BLaER1 treated with 17β-estradiol and CSF1 and Interleukin-3, amounts not matched to agents 10 nM and 100 nM (cell line): ENCODE measurements around the gene KMT5B.

Source experiments
- H3K27ac ChIP-seq, 11 experiments: shearing (Covaris generic); formaldehyde crosslinking; 2 replicates each; pipeline ENCODE4 v1.8.1; 2022
- H3K27me3 ChIP-seq, 11 experiments: shearing (Covaris generic); formaldehyde crosslinking; 2 replicates each; pipeline ENCODE4 v1.8.1; 2022
- H3K36me3 ChIP-seq, 11 experiments: shearing (Covaris generic); formaldehyde crosslinking; 2 replicates each; pipeline ENCODE4 v1.8.1; 2022
- H3K4me1 ChIP-seq, 10 experiments: shearing (Covaris generic); formaldehyde crosslinking; 2 replicates each; pipeline ENCODE4 v1.8.1; 2022
- H3K4me2 ChIP-seq, 11 experiments: shearing (Covaris generic); formaldehyde crosslinking; 2 replicates each; pipeline ENCODE4 v1.8.1; 2022
- H3K4me3 ChIP-seq, 10 experiments: shearing (Covaris generic); formaldehyde crosslinking; 2 replicates each; pipeline ENCODE4 v1.8.1; 2022
- H3K9ac ChIP-seq, 11 experiments: shearing (Covaris generic); formaldehyde crosslinking; 2 replicates each; pipeline ENCODE4 v1.8.1; 2022
- H3K9me3 ChIP-seq, 11 experiments: shearing (Covaris generic); formaldehyde crosslinking; replicated peaks in 1 of 11; 2 replicates each; pipeline ENCODE4 v1.8.1; 2022
- H4K20me1 ChIP-seq, 11 experiments: shearing (Covaris generic); formaldehyde crosslinking; 2 replicates each; pipeline ENCODE4 v1.8.1; 2022
- Cebpa-rat ChIP-seq, 11 experiments: shearing (Covaris generic); IDR thresholded peaks; 2 replicates each; pipeline ENCODE4 v1.8.1; 2022

Gene KMT5B

DNA sequence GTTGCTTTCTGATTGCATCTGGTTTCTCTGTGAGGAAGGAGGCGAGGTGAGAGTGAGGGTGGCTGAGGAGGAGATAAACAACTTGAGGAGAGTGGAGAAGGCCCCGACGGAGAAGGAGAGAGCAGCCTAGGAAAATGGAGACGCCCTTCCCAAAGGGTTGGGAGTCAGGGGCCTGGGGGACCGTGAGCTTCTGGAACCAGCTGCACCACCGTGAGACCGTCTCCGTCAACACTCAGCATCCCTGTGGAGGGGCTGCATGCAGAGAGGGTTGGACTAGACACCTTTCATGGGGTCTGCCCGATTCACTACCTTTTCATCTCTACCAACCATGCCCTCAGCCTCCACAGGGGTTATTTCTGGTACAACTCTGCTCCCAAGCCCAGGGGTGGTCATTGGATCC, 13.3 kb upstream of the KMT5B start:
- Histone ChIP-seq H3K36me3 (no peaks in the 10 kb centered on the region), H4K20me1 (no peaks in the 10 kb centered on the region)

DNA sequence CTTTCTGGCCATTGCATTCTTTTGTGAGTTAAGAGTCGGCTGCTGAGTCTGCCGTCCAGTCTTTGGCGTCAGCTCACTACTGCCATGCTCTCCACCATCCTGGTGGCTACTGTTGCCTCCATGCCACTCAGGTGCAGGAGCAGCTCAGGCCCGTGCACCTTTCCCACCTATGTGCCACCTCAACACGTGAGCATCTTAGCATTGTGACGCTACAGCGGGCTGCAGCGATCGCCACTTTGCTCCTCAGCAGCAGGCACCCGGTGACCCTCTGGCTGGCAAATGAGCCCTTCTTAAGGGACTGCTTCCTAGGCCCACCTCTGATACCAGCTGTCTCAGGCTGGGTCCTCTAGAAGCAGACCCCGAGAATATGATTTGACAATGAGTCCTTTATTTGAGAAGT, 11.5 kb upstream of the KMT5B start:
- H3K36me3 ChIP-seq = no peaks in the 10 kb centered on the region
- H3K4me2 ChIP-seq = no peak overlapping the region
- H3K27ac ChIP-seq = no peak overlapping the region
- H3K9me3 ChIP-seq = peaks cover 11 to 34% (median 19%) of the 10 kb centered on the region in 11 experiments
- no peaks in the 10 kb centered on the region for H3K27me3 ChIP-seq
- no peak overlapping the region for H3K9ac ChIP-seq
- no peak overlapping the region for H3K4me3 ChIP-seq
- TF ChIP-seq Cebpa-rat (IDR thresholded peaks at IDR 0.05) = no peak
- peaks cover 7 to 18% (median 10%) of the 10 kb centered on the region in 10 experiments for H3K4me1 ChIP-seq
- no peaks in the 10 kb centered on the region for H4K20me1 ChIP-seq

More for the DNA sequence above, 13.3 kb upstream of the KMT5B start:
- Histone ChIP-seq H3K27ac (no peak overlapping the region), H3K27me3 (no peaks in the 10 kb centered on the region), H3K4me2 (no peak overlapping the region), H3K4me1 (peaks cover 0 to 5% (median 0%) of the 10 kb centered on the region in 10 experiments; a peak in 1 of 20 replicates), H3K9ac (no peak overlapping the region), H3K4me3 (no peak overlapping the region), H3K9me3 (peaks cover 28 to 52% (median 36%) of the 10 kb centered on the region in 11 experiments)
- TF ChIP-seq Cebpa-rat (IDR thresholded peaks at IDR 0.05) = no peak

- Histone ChIP-seq H3K4me3 (no peak overlapping the region), H4K20me1 (no peaks in the 10 kb centered on the region), H3K4me1 (peaks cover 16 to 28% (median 20%) of the 10 kb centered on the region in 10 experiments), H3K9ac (no peak overlapping the region), H3K9me3 (peaks cover 0 to 20% (median 6%) of the 10 kb centered on the region in 11 experiments; a peak in 17 of 22 replicates), H3K27me3 (no peaks in the 10 kb centered on the region), H3K4me2 (no peak overlapping the region), H3K27ac (no peak overlapping the region), H3K36me3 (no peaks in the 10 kb centered on the region)
- TF ChIP-seq Cebpa-rat (IDR thresholded peaks at IDR 0.05) = no peak
Observed at GRCh38 chr11:68223275-68223674, 10.2 kb upstream of the KMT5B start.

- no peaks in the 10 kb centered on the region for H3K27me3 ChIP-seq
- H3K9ac ChIP-seq = no peak overlapping the region
- no peaks in the 10 kb centered on the region for H3K36me3 ChIP-seq
- H4K20me1 ChIP-seq = no peaks in the 10 kb centered on the region
- no peak overlapping the region for H3K4me2 ChIP-seq
- H3K27ac ChIP-seq = no peak overlapping the region
- no peak overlapping the region for H3K4me3 ChIP-seq
- peaks cover 0 to 14% (median 0%) of the 10 kb centered on the region in 11 experiments; a peak in 3 of 22 replicates for H3K9me3 ChIP-seq
- peaks cover 16 to 33% (median 24%) of the 10 kb centered on the region in 10 experiments for H3K4me1 ChIP-seq
- no peak for TF ChIP-seq Cebpa-rat (IDR thresholded peaks at IDR 0.05)
Observed at GRCh38 chr11:68221406-68221805, 8.3 kb upstream of the KMT5B start.

GRCh38 chr11:68216171-68216938, 3.3 kb upstream of the KMT5B start:
- Histone ChIP-seq H3K4me1 (peaks cover 38 to 54% (median 45%) of the 10 kb centered on the region in 10 experiments), H3K9me3 (no peaks in the 10 kb centered on the region), H3K4me2 (peak overlapping the region in 1 of 11 experiments; percentile 5; a peak in 1 of 22 replicates), H3K27ac (no peak overlapping the region), H3K27me3 (no peaks in the 10 kb centered on the region), H4K20me1 (peaks cover 9 to 13% (median 12%) of the 10 kb centered on the region in 11 experiments; a peak in 21 of 22 replicates), H3K4me3 (no peak overlapping the region), H3K9ac (no peak overlapping the region), H3K36me3 (no peaks in the 10 kb centered on the region)
- TF ChIP-seq Cebpa-rat (IDR thresholded peaks at IDR 0.05) = no peak

- peaks cover 16 to 20% (median 19%) of the 10 kb centered on the region in 11 experiments for H4K20me1 ChIP-seq
- H3K27me3 ChIP-seq = no peaks in the 10 kb centered on the region
- peak overlapping the region in 9 of 11 experiments; percentile 12 to 97 (median 90); a peak in 10 of 22 replicates for H3K4me2 ChIP-seq
- H3K27ac ChIP-seq = no peak overlapping the region
- no peak overlapping the region for H3K4me3 ChIP-seq
- TF ChIP-seq Cebpa-rat (IDR thresholded peaks at IDR 0.05) = no peak
- peaks cover 45 to 58% (median 53%) of the 10 kb centered on the region in 10 experiments for H3K4me1 ChIP-seq
- H3K9ac ChIP-seq = no peak overlapping the region
- H3K36me3 ChIP-seq = no peaks in the 10 kb centered on the region
- H3K9me3 ChIP-seq = no peaks in the 10 kb centered on the region
Observed at GRCh38 chr11:68215524-68216170, 2.6 kb upstream of the KMT5B start.

GRCh38 chr11:68215087-68215445, 2.0 kb upstream of the KMT5B start:
- Histone ChIP-seq H3K4me1 (peaks cover 48 to 58% (median 54%) of the 10 kb centered on the region in 10 experiments), H3K9me3 (no peaks in the 10 kb centered on the region), H3K9ac (no peak overlapping the region), H3K27me3 (no peaks in the 10 kb centered on the region), H3K36me3 (no peaks in the 10 kb centered on the region), H3K4me2 (peak overlapping the region; percentile 86 to 97 (median 90); a peak in 21 of 22 replicates), H3K27ac (no peak overlapping the region), H4K20me1 (peaks cover 22 to 26% (median 25%) of the 10 kb centered on the region in 11 experiments), H3K4me3 (no peak overlapping the region)
- TF ChIP-seq Cebpa-rat (IDR thresholded peaks at IDR 0.05) = no peak

GRCh38 chr11:68214173-68215086, 1.3 kb upstream of the KMT5B start:
- peaks cover 48 to 58% (median 54%) of the 10 kb centered on the region in 10 experiments for H3K4me1 ChIP-seq
- no peaks in the 10 kb centered on the region for H3K36me3 ChIP-seq
- no peak for TF ChIP-seq Cebpa-rat (IDR thresholded peaks at IDR 0.05)
- H3K4me2 ChIP-seq = peak overlapping the region; percentile 86 to 97 (median 90)
- H4K20me1 ChIP-seq = peaks cover 28 to 32% (median 31%) of the 10 kb centered on the region in 11 experiments
- H3K9ac ChIP-seq = peak overlapping the region; percentile 98 to 99 (median 99)
- H3K27ac ChIP-seq = peak overlapping the region; percentile 95 to 100 (median 99)
- H3K27me3 ChIP-seq = no peaks in the 10 kb centered on the region
- H3K4me3 ChIP-seq = peak overlapping the region; percentile 60 to 93 (median 84)
- H3K9me3 ChIP-seq = no peaks in the 10 kb centered on the region
